Anterior cingulate cortex (tissue), 58 donors: ENCODE measurements around the gene CCL4.
A peak's percentile ranks its signal among the peaks of the same experiment; 100 is the strongest.
"Not testable (repeated sequence)": the region's sequence is repeated elsewhere in the genome, so short reads cannot be mapped to it uniquely, and the experiment has no call there.

Source experiments
- DNase-seq, 58 donors: peaks; one replicate each; lab custom pipeline; 2025; lab: John Stamatoyannopoulos, UW

The CCL4 gene

DNA sequence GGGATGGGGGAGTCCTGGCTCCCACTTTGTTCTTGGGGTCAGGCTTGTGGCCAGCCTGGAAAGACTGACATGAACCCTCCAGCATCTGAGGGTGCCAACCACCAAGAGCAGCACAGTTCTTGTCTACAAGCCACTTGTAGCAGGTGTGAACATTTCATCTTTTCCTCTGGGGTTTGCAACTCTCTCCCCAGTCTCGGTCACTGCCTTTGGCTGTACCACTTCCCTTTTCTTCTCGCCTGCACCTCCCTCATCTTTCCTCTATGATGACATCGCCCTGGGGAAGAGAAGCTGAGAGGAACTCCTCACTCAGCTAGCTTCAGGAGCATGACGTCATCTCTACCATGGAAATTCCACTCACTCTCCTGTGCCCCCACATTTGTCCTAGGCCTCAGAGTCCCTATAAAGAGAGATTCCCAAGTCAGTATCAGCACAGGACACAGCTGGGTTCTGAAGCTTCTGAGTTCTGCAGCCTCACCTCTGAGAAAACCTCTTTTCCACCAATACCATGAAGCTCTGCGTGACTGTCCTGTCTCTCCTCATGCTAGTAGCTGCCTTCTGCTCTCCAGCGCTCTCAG is at the start of gene CCL4:
Gene CCL4 (plus strand): TSS at position 427 of the 575 bp plus-strand sequence. CDS start 79 bp downstream, at position 506.
- not testable (repeated sequence) for DNase-seq

DNA sequence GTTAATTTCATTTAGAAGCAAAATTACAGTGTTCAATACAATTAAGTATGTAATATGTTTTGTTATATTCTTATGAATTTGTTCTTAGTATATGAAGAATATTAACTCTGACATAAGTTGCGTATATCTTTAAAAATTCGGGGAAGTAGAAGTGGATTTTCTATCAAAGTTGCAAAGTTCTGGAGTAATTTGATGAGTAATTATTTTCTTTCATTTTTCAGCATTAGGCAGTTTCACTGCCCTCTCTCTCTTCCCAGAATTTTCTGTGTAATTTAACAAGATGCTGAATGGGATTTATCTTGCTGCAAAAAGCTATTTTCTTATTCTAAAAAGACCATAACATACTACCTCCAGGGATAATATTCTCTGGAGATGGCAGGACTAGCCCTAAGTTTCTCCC is 48.5 kb upstream of the CCL4 start:
- DNase-seq, result no peak

DNA sequence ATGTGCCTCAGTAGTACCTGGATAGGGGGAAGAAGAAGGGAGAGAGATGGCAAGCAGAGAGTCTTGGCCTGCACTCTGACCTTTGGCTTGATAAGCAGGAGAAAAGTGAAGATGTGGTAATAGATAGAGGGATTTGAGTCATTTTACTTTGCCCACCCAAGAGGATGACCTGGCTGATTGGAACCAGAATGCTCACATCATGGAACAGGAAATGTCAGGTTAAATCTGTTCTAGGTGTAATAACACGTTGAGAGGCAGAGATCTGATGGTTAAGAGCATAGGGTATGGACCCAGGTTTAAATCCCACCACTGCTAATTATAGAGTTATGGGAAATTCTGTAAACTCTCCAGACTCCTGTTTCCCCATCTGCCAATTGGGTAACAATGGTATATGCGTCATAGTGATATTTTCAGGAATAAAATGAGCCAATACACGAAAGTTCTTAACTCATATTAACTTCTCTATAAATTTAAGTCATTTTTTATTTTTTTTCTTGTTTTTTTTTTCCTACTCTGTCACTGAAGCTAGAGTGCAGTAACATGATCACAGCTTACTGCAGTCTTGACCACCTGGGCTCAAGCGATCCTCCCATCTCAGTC is 47.6 kb upstream of the CCL4 start:
- DNase-seq, result no peak

DNA sequence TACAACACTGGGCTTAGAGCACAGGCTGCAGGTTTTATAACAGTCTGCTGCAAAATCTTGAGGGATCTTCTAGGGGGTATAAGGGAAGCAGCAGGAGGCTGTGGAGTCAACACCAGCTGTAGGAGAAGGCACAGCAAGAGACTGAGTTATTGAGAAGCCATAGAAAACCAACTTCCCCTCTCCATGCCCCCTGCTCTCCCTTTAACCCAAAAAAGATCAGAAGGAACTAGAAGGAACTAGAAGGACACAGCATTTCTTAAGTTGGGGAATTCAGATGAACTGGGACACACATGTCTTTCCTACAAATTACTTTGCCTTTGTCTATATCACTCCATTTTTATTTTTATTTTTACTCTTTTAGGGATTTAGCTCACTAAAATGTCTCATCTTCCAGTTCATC is 45.7 kb upstream of the CCL4 start:
- no peak for DNase-seq

- DNase-seq, result no peak
Measured at GRCh38 chr17:36059406-36059805, 44.2 kb upstream of the CCL4 start.

GRCh38 chr17:36060816-36061215 is 42.8 kb upstream of the CCL4 start:
- DNase-seq, result no peak

- no peak for DNase-seq
Measured at GRCh38 chr17:36063786-36064541, 39.7 kb upstream of the CCL4 start, which contains the start of gene CCL18. Gene CCL18, plus strand, starts transcription at chr17:36064272. Its CDS starts 71 bp downstream, at chr17:36064343.

GRCh38 chr17:36066365-36066985 is 37.2 kb upstream of the CCL4 start:
- DNase-seq, result no peak

DNA sequence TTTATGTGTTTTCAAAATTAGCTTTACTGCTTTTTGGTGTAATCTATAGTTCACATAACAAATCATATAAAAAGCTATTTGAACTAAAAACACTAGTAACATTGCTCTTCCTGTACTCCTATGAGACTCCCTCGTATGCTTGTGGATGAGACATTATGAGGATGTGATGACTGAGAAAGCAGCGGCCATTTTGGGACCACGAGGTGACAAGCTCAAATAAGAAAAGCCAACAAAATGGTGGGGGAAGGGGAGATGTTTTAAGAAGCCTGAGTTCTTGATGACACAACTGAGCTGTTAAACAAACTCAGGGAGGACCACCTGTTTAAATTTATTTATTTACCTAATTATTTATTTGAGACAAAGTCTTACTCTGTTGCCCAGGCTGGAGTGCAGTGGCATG is 35.1 kb upstream of the CCL4 start:
- DNase-seq, result no peak

DNA sequence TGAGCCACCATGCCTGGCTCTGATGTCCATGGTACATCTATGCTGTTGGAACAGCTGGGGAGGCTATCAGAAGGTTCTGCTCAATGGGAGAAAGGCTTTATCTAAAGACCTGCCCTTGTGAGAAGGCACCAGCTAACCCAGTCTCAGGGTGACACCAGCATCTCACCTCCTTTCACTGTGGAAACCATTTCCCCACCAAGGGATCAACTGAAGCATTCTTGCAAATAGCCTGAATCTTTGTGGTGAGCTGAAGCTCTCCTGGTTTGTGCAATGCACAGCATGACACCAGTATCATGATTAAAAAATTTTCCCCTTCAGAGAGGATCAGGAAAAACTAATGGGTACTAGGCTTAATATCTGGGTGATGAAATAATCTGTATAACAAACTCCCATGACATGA is 34.5 kb upstream of the CCL4 start:
- no peak for DNase-seq

DNA sequence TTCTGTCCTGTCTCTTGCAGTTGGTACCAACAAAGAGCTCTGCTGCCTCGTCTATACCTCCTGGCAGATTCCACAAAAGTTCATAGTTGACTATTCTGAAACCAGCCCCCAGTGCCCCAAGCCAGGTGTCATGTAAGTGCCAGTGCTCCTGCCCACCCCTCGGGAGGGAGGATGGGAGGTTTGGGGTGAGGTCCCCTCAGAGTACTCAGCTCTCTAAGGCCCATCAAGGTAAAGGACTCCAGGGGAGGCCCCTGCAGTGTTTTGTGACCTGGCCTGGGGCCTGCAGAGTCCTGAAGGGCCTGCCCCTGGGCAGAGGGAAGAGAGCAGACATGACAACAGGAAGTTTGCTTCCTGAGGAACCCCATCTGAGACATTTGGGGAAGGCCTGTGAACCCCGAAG is 33.2 kb upstream of the CCL4 start:
- no peak for DNase-seq

DNA sequence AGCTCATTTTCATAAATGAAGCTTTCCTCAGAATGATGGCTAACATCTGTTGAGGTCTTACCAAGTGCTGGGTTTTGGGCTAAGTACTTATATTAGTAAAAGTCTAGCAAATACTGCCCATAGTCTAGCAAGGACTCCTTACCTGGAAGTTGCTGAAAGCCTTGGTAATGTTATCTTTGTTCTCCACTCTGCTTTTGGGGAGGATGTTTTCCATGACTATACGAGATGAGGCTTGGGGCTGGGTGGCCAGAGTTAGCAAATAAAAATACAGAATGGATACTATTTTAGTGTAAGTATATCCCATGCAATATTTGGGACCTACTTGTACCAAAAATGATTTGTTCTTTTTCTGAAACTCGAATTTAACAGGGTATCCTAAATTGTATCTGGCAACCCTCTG is 31.9 kb upstream of the CCL4 start:
- no peak for DNase-seq

DNA sequence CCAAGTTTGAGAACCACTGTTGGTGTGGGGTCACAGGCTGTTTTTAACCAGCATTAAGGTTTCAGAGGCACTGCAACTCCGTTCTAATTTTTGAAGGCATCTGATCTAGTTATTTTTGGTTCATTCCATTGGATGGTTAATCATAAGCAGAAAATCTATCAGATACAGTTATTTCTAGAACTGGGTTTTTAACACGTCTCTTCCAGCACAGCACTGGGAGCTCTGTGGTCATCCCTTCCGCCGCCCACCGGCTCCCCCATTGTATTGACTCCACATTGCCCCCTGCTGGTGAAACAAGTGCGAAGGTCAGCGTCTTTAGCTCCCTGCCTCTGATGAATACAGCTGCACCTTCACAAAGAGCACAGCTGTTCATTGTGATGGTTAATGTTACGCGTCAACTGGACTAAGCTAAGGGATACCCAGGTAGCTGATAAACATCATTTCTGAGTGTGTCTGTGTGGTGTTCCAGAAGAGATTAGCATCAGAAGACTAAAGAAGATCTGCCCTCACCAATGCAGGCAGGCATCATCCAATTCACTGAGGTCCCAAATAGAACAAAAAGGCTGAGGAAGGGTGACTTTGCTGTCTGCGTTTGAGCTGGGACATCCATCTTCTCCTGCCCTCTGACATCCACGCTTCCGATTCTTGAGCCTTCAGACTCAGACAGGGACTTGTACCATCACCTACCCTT is 31.1 kb upstream of the CCL4 start:
- DNase-seq, result peak in 5 of 58 donors; percentile 1 to 9 (median 4)

GRCh38 chr17:36074365-36074764 is 29.3 kb upstream of the CCL4 start:
- no peak for DNase-seq

DNA sequence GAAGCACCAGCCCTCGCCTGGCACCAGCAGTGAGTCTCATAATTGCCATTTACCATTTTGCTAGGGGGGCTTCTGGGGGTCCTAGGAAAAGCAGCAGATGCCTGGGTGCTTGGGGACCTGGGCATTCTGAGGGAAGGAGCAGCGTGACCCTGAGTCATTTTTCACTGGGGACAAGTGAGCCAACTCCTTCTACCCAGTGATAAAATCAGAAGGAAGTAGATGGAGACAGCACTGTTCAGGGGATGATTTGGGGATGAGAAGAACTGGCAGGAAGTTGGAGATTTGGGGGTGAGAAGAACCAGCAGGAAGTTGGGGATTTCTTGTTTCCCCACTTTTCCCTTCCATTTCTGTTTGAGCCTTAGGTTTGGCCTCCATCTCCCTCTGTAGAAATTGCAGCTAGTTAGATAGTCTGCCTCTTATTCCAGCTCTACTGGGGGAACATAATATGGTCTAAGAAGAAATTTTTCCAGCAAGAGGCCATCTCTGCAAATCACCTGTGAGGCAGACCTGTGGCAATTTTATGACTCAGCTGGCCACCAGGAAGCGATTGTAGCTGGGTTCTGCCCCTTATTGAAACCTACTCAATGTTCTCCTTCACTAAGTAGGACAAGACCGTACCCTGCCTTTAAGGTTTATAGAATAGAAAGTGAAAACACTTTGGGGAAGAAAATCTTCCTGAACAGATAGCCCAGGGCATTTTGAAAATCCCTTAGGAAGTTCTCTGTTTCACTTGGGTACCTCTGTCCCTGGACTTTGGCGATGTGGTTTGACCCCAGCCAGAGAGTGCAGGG is 21.8 kb upstream of the CCL4 start:
- DNase-seq, result not testable (repeated sequence)

DNA sequence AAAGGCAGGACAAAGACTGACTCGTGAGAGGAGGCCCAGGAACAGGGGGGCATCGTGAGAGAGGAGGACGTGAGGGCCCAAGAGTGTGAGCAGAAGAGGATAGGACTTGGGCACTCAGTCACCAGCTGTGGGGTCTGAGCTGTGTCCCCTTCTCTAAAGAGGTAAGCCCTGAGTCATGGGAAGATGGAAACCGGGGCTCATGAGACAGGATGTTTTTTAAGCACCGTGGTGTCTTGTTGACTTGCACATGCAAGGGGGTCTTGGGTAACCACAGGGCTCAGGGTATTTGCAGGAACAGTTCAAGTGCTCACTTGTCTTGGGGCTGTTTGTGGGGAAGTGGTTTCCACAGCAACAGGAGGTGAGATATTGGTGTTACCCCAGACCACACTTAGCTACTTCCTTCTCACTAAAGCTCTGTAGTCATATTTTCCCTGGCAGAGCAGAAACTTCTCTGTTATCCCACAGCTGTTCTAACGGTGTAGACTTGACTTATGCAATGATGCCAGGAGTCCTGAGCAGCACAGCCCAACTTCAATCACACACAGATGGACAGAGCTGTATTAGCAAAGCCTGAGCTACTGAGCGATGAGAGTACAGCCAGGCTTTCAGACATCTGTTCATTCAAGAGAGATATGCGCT is 21.0 kb upstream of the CCL4 start:
- not testable (repeated sequence) for DNase-seq

- not testable (repeated sequence) for DNase-seq
Measured at GRCh38 chr17:36083691-36084090, 19.9 kb upstream of the CCL4 start.

DNA sequence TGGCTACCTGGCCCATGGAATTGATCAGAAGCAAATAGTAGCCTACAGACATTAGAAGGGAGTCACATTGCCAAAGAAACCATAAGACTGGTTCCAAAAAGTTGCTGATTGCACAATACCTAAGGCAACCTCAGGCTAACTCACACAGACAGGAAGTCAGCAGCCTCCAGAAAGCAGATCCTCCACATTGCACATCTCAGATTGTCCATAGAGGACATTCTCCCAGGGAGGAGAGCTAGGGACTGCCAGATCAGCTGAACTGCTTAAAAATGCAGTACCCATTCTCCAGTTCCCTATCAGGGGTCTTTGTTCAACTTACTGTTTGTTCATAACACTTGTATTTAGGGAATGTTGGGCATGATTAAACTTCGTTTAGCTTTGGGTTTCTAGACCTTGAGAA is 17.9 kb upstream of the CCL4 start:
- no peak for DNase-seq

DNA sequence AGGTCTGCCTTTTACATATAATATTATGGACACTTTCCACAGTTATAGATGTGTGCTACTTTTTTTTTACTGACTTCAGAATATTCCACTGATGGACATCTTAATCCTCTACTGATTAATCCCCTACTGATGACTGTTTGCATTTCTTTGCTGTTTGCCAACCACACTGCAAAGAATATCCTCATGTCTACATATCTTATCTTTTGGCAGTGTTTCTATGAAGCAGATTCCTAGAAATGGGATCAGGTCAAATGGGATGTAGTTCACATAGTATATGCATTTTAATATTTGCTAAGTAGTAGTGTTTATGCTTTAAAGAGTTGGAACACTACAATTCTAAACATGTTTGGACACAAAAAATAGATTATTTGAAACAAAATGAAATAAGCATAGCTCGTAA is 16.8 kb upstream of the CCL4 start:
- no peak for DNase-seq
